ENCODE measurements around the gene SEMA6B.
"Not testable (repeated sequence)": the region's sequence is repeated elsewhere in the genome, so short reads cannot be mapped to it uniquely, and the experiment has no call there.

SEMA6B gene

DNA sequence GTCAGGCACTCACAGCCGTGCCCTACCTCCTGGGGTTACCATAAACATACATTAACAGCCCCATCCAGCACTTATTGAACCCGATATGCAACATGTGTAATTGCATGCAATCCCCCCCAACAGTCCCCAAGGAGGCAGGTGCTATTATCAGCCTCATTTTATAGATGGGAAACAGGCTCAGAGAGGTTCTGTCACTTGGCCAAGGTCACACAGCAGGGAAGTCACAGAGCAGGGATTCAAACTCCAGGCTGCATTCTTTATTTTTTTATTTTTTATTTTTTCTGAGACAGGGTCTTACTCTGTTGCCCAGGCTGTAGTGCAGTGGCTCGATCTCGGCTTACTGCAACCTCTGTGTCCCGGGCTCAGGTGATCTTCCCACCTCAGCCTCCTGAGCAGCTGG is 41.4 kb upstream of the SEMA6B start:
- no peak overlapping the region for H3K4me3 ChIP-seq (ENCODE audit: low read depth, low read length)
- TF ChIP-seq CTCF (IDR thresholded peaks at IDR 0.05; ENCODE audit: insufficient read depth, low read depth, low read length, missing control alignments): no peak
- no peak for DNase-seq (ENCODE audit: low read depth)

DNA sequence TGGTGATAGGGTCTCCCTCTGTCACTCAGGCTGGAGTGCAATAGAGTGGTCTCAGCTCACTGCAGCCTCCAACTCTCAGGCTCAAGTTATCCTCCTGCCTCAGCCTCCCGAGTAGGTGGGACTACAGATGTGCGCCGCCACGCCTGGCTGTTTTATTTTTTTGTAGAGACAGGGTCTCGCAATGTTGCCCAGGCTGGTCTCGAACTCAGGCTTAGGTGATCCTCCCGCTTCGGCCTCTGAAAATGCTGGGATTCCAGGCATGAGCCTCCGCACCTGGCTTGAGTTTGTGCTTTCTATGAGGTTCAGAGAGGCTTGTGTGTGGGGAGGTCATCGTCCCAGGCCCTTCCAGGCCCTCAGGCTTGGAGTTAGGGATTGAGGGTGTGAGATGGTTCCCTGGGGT is 40.6 kb upstream of the SEMA6B start:
- no peak for TF ChIP-seq CTCF (IDR thresholded peaks at IDR 0.05; ENCODE audit: insufficient read depth, low read depth, low read length, missing control alignments)
- no peak for DNase-seq (ENCODE audit: low read depth)

DNA sequence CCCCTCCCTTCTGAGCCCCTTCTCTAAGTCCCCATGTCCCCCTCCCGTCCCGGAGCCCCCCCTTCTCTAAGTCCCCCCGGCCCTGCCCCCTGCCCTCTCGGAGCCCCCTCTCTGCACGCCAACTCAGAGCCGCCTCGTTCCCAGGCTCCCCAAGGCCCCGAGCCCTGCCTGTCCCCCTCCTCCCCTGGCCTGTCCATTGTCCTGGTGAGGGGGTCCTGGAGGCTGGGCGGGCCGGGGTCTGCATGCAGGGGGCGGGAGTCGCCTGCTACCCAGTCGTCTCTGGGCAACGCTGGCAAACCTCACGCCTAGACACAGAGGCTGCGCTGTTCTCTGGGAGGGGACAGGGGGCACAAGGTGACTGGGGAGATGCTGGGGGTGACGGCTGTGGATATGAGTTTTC is 39.2 kb upstream of the SEMA6B start:
- TF ChIP-seq CTCF (IDR thresholded peaks at IDR 0.05; ENCODE audit: insufficient read depth, low read depth, low read length, missing control alignments): no peak
- no peak overlapping the region for H3K4me3 ChIP-seq (ENCODE audit: low read depth, low read length)

More for the DNA sequence above, 40.6 kb upstream of the SEMA6B start:
- no peak overlapping the region for H3K4me3 ChIP-seq (ENCODE audit: low read depth, low read length)

DNA sequence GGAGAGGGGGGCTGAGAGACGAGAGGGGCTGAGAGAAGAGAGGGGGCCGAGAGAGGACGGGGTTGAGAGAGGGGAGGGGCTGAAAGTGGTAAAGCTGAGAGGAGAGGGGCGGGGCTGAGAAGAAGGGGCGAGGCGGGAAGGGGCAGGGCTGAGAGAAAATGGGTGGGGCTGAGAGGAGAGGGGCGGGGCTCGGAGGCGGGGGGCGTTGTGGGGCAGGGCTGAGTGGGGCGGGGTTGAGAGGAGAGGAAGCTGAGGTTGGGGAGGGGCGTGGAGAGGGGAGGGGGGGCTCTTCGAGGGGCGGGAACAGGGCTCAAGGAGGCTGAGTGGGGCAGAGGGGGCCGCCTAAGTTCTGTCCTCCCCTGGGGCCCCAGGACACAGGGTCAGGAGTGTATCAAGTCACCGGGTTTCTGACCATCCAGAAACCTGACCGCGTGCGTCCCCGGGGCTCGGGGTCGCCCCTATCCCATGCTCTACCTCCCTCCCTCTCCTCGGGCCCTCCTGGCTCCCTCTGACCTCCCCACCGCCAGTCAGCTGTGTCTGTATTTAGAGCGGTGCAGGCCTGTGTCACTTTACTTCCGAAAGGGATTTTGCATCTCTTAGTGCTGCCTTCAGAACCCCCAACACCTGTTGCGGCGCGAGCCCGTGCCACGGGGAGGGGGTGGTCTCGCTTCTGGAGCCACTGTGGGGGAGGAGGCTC is 38.6 kb upstream of the SEMA6B start:
- no peak for TF ChIP-seq CTCF (IDR thresholded peaks at IDR 0.05; ENCODE audit: insufficient read depth, low read depth, low read length, missing control alignments)
- peak; percentile 52 for DNase-seq (ENCODE audit: low read depth)
- no peak overlapping the region for H3K4me3 ChIP-seq (ENCODE audit: low read depth, low read length)

More for the DNA sequence above, 39.2 kb upstream of the SEMA6B start:
- DNase-seq (ENCODE audit: low read depth): no peak

DNA sequence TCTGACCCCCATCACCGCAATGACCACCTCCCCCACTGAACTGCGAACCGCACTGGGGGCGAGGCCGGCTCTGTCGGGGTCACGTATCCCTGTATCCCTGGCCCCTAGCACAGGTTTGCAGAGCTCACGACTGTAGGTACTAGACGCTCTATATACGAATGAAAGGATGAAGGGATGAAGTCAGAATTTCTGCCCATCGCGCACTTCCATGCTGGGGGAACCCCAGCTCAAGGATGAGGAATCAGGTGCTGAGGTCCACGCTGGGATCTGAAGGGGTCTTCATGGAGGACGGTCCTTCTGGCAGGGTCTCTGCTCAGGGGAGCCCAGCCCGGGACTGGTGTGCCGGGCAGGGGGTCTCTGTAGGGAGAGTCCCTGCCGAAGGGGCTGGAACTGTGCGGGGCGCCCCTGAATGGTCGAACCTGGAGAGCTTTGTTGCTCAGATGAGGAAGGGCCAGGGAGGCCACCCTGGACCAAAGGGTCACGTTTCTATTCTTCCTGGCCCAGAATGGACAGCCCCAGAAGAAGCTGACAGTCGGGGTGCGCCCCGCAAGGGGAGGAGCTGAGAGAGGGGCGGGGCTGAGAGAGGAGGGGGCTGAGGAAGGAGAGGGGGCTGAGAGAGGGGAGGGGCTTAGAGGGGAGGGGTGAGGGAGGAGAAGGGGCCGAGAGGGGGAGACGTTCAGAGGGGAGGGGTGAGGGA is 37.9 kb upstream of the SEMA6B start:
- H3K4me3 ChIP-seq (ENCODE audit: low read depth, low read length): no peak overlapping the region
- no peak for TF ChIP-seq CTCF (IDR thresholded peaks at IDR 0.05; ENCODE audit: insufficient read depth, low read depth, low read length, missing control alignments)
- no peak for DNase-seq (ENCODE audit: low read depth)

GRCh38 chr19:4596033-4596904 is 36.8 kb upstream of the SEMA6B start:
- DNase-seq (ENCODE audit: low read depth): no peak
- no peak overlapping the region for H3K4me3 ChIP-seq (ENCODE audit: low read depth, low read length)
- TF ChIP-seq CTCF (IDR thresholded peaks at IDR 0.05; ENCODE audit: insufficient read depth, low read depth, low read length, missing control alignments): no peak

DNA sequence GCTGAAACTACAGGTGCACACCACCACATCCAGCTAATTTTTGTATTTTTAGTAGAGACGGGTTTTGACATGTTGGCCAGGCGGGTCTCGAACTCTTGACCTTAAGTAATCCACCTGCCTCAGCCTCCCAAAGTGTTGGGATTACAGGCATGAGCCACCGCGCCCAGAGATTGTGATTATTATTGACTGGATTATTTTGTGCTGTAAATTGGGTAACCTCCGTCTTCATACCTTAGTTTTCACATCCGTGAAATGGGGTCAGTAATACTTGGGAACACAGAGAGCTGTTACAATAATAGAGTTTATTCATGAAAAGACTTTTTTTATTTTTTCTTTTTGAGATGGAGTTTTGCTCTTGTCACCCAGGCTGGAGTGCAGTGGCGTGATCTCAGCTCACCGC is 35.7 kb upstream of the SEMA6B start:
- DNase-seq (ENCODE audit: low read depth); H3K4me3 ChIP-seq (ENCODE audit: low read depth, low read length): not testable (repeated sequence)
